Cardiac fibroblast (primary cell): ENCODE measurements around the gene MTAP.
"Not testable (repeated sequence)": the region's sequence is repeated elsewhere in the genome, so short reads cannot be mapped to it uniquely, and the experiment has no call there.

Experiments used
- DNase-seq, 2 donors: peaks; one replicate each; pipeline versions ENCODE4 v3.0.0 to v3.0.0-alpha.2; 2010; ENCODE audit warnings: low read depth in 2 of 2
- H3K4me3 ChIP-seq, 2 donors: replicated peaks in 1 of 2; 1 replicate in 1 of 2; 2 replicates in 1 of 2; pipeline ENCODE4 v1.5.1; 2011; ENCODE audit warnings: low read depth in 2 of 2, low read length in 2 of 2, mild to moderate bottlenecking in 2 of 2, moderate library complexity in 1 of 2
- CTCF ChIP-seq: IDR thresholded peaks from one replicate; pipeline ENCODE4 v1.5.1; 2011; ENCODE audit warnings: low read depth, mild to moderate bottlenecking, low read length, inconsistent platforms

Gene MTAP

GRCh38 chr9:21935631-21936030 is 133.2 kb downstream of the MTAP start:
- no peak for DNase-seq
- no peak for TF ChIP-seq CTCF
- H3K4me3 ChIP-seq = no peak overlapping the region

- H3K4me3 ChIP-seq = no peak overlapping the region
Observed at GRCh38 chr9:21936161-21936560, 133.7 kb downstream of the MTAP start.

GRCh38 chr9:21941337-21941995 is 139.0 kb downstream of the MTAP start:
- DNase-seq = no peak
- no peak for TF ChIP-seq CTCF
- H3K4me3 ChIP-seq = no peak overlapping the region

More at GRCh38 chr9:21936161-21936560, 133.7 kb downstream of the MTAP start:
- TF ChIP-seq CTCF = no peak
- DNase-seq = peak in 1 of 2 donors; percentile 2

GRCh38 chr9:21943464-21943863 is 141.0 kb downstream of the MTAP start:
- no peak for TF ChIP-seq CTCF
- H3K4me3 ChIP-seq = no peak overlapping the region

GRCh38 chr9:21945606-21946005 is 143.2 kb downstream of the MTAP start:
- TF ChIP-seq CTCF = no peak

More at GRCh38 chr9:21943464-21943863, 141.0 kb downstream of the MTAP start:
- no peak for DNase-seq

GRCh38 chr9:21958833-21959232 is 156.4 kb downstream of the MTAP start:
- DNase-seq = no peak
- no peak overlapping the region for H3K4me3 ChIP-seq
- TF ChIP-seq CTCF = no peak

More at GRCh38 chr9:21945606-21946005, 143.2 kb downstream of the MTAP start:
- no peak overlapping the region for H3K4me3 ChIP-seq
- no peak for DNase-seq

- H3K4me3 ChIP-seq, DNase-seq: not testable (repeated sequence)
Observed at GRCh38 chr9:21959268-21959667, 156.8 kb downstream of the MTAP start.
